HepG2 (cell line): ENCODE data around the gene ADM. TPM values are rescaled to one million over a fixed set of nuclear protein-coding genes. Genes with fewer than 3 reads are reported as not detected.

ENCODE experiments used
- ARNT2 ChIP-seq: sonication (generic); formaldehyde crosslinking; IDR thresholded peaks from 2 replicates; pipeline ENCODE4 v1.8.0; 2022; ENCODE audit warnings: mild to moderate bottlenecking, low read depth, missing genetic modification reagents, moderate library complexity
- DR1 ChIP-seq: sonication (generic); formaldehyde crosslinking; IDR thresholded peaks from 2 replicates; pipeline ENCODE4 v1.8.0; 2021; ENCODE audit warnings: mild to moderate bottlenecking, missing genetic modification reagents, inconsistent platforms
- FLYWCH1 ChIP-seq: sonication (generic); formaldehyde crosslinking; IDR thresholded peaks from 2 replicates; pipeline ENCODE4 v1.8.1; 2023; ENCODE audit warnings: mild to moderate bottlenecking, missing genetic modification reagents
- GATAD1 ChIP-seq: IDR thresholded peaks from 2 replicates; pipeline ENCODE4 v1.6.1; 2016; ENCODE audit warnings: missing genetic modification reagents, missing compliant biosample characterization
- GTF2F1 ChIP-seq: fragments of 150-350 bp; IDR thresholded peaks from 2 replicates; pipeline ENCODE4 v1.6.1; 2014; ENCODE audit warnings: low read length
- IRX3 ChIP-seq: sonication (generic); formaldehyde crosslinking; IDR thresholded peaks from 2 replicates; pipeline ENCODE4 v1.8.1; 2023; ENCODE audit warnings: mild to moderate bottlenecking, low read depth, missing genetic modification reagents, borderline replicate concordance
- KMT2B ChIP-seq: IDR thresholded peaks from 2 replicates; pipeline ENCODE4 v1.6.1; 2016; ENCODE audit warnings: missing genetic modification reagents, missing compliant biosample characterization
- LCORL ChIP-seq, 2 experiments: fragments of 450-650 bp in 1 of 2; sonication (generic) in 1 of 2; formaldehyde crosslinking in 1 of 2; IDR thresholded peaks; 2 replicates each; pipeline versions ENCODE4 v1.5.0 to v1.6.1; 2017 to 2020; ENCODE audit warnings: antibody characterized with exemption in 1 of 2, missing genetic modification reagents in 1 of 2
- MAFG ChIP-seq: sonication (generic); formaldehyde crosslinking; IDR thresholded peaks from 2 replicates; pipeline ENCODE4 v1.5.1; 2020; ENCODE audit warnings: mild to moderate bottlenecking, missing genetic modification reagents
- MIER3 ChIP-seq: IDR thresholded peaks from 2 replicates; pipeline ENCODE4 v1.6.1; 2016; ENCODE audit warnings: missing compliant biosample characterization, borderline replicate concordance
- NKX3-1 ChIP-seq: sonication (generic); formaldehyde crosslinking; IDR thresholded peaks from 2 replicates; pipeline ENCODE4 v1.5.0; 2020; ENCODE audit warnings: missing genetic modification reagents
- PHF8 ChIP-seq: sonication (generic); formaldehyde crosslinking; IDR thresholded peaks from 2 replicates; pipeline ENCODE4 v1.5.0; 2020; ENCODE audit warnings: missing genetic modification reagents
- SMAD1 ChIP-seq: sonication (generic); formaldehyde crosslinking; IDR thresholded peaks from 2 replicates; pipeline ENCODE4 v1.4.0; 2020; ENCODE audit warnings: missing genetic modification reagents, low read depth, mild to moderate bottlenecking, borderline replicate concordance
- SP5 ChIP-seq: IDR thresholded peaks from 2 replicates; pipeline ENCODE4 v1.6.1; 2016; ENCODE audit warnings: low read depth, borderline replicate concordance
- STAG1 ChIP-seq: sonication (generic); formaldehyde crosslinking; IDR thresholded peaks from 2 replicates; pipeline ENCODE4 v1.4.0; 2020; ENCODE audit warnings: missing genetic modification reagents
- TBX3 ChIP-seq: fragments of 450-650 bp; IDR thresholded peaks from 2 replicates; pipeline ENCODE4 v1.6.1; 2017; ENCODE audit warnings: antibody characterized with exemption, mild to moderate bottlenecking, inconsistent platforms, borderline replicate concordance
- TMF1 ChIP-seq: sonication (generic); formaldehyde crosslinking; IDR thresholded peaks from 2 replicates; pipeline ENCODE4 v1.8.1; 2022; ENCODE audit warnings: low read depth, missing genetic modification reagents
- ZFAT ChIP-seq: sonication (generic); formaldehyde crosslinking; conservative IDR thresholded peaks from 2 replicates; pipeline ENCODE4 v1.8.1; 2023; ENCODE audit warnings: missing genetic modification reagents, inconsistent platforms
- ZNF207 ChIP-seq: fragments of 450-650 bp; IDR thresholded peaks from 2 replicates; pipeline ENCODE4 v1.6.1; 2016; ENCODE audit warnings: antibody characterized with exemption, borderline replicate concordance
- ZNF264 ChIP-seq: sonication (generic); formaldehyde crosslinking; IDR thresholded peaks from 2 replicates; pipeline ENCODE4 v1.4.0; 2020; ENCODE audit warnings: missing genetic modification reagents
- ZNF329 ChIP-seq: sonication (generic); formaldehyde crosslinking; IDR thresholded peaks from 2 replicates; pipeline ENCODE4 v1.9.0; 2021; ENCODE audit warnings: low read depth, mild to moderate bottlenecking, missing genetic modification reagents
- ZNF383 ChIP-seq: sonication (generic); formaldehyde crosslinking; IDR thresholded peaks from 2 replicates; pipeline ENCODE4 v1.4.0; 2020; ENCODE audit warnings: missing genetic modification reagents, mild to moderate bottlenecking, borderline replicate concordance
- ZNF773 ChIP-seq: sonication (generic); formaldehyde crosslinking; IDR thresholded peaks from 2 replicates; pipeline ENCODE4 v1.4.0; 2020; ENCODE audit warnings: missing genetic modification reagents, borderline replicate concordance
- ZSCAN12 ChIP-seq: sonication (generic); formaldehyde crosslinking; IDR thresholded peaks from 2 replicates; pipeline ENCODE4 v1.9.0; 2021; ENCODE audit warnings: mild to moderate bottlenecking, missing genetic modification reagents
- ZSCAN21 ChIP-seq: sonication (generic); formaldehyde crosslinking; IDR thresholded peaks from 2 replicates; pipeline ENCODE4 v1.8.0; 2022; ENCODE audit warnings: mild to moderate bottlenecking, missing genetic modification reagents, moderate library complexity, borderline replicate concordance
- ZSCAN25 ChIP-seq: sonication (generic); formaldehyde crosslinking; IDR thresholded peaks from 2 replicates; pipeline ENCODE4 v1.8.0; 2022; ENCODE audit warnings: mild to moderate bottlenecking, missing genetic modification reagents
- polyA plus RNA-seq, 8 experiments: library from polyadenylated mRNA; depleted of rRNA in 3 of 8; stranded (reverse) in 7 of 8; unstranded in 1 of 8; fragments of >200 nt; fragmentation: Illumina TruSeq in 4 of 8; extraction: Trizol in 4 of 8; gene quantifications; 2 replicates each; pipeline versions ENCODE4 v1.2.1 to v1.2.3, GENCODE V29; 2011 to 2016; ENCODE audit warnings: low read depth in 4 of 8, missing spikeins in 1 of 8, mixed read lengths in 1 of 8; ENCODE audit not compliant: insufficient read depth in 1 of 8
- total RNA-seq, 5 experiments: library from RNA; depleted of rRNA; stranded (reverse); fragments of >200 nt; fragmentation: Illumina TruSeq; extraction: Trizol; gene quantifications; 2 replicates each; pipeline ENCODE4 v1.2.3, GENCODE V29; 2016; ENCODE audit warnings: low read depth in 1 of 5
- TF ChIP-seq, protein P1 (sequence below): sonication (generic); formaldehyde crosslinking; IDR thresholded peaks from 2 replicates; pipeline ENCODE4 v1.4.0; 2020; ENCODE audit warnings: missing genetic modification reagents
- TF ChIP-seq, protein P2 (sequence below): sonication (generic); formaldehyde crosslinking; conservative IDR thresholded peaks from 2 replicates; pipeline ENCODE4 v1.4.0; 2020; ENCODE audit warnings: missing genetic modification reagents
- TF ChIP-seq, protein P3 (sequence below): sonication (generic); formaldehyde crosslinking; IDR thresholded peaks from 2 replicates; pipeline ENCODE4 v1.5.0; 2020; ENCODE audit warnings: missing genetic modification reagents

Gene ADM
- total and polyA plus RNA-seq, 2 of the 13 experiments (the other 11 are each of a cell fraction or from before 2014, with no cell fraction given) = 10.7 to 26.1 TPM

DNA sequence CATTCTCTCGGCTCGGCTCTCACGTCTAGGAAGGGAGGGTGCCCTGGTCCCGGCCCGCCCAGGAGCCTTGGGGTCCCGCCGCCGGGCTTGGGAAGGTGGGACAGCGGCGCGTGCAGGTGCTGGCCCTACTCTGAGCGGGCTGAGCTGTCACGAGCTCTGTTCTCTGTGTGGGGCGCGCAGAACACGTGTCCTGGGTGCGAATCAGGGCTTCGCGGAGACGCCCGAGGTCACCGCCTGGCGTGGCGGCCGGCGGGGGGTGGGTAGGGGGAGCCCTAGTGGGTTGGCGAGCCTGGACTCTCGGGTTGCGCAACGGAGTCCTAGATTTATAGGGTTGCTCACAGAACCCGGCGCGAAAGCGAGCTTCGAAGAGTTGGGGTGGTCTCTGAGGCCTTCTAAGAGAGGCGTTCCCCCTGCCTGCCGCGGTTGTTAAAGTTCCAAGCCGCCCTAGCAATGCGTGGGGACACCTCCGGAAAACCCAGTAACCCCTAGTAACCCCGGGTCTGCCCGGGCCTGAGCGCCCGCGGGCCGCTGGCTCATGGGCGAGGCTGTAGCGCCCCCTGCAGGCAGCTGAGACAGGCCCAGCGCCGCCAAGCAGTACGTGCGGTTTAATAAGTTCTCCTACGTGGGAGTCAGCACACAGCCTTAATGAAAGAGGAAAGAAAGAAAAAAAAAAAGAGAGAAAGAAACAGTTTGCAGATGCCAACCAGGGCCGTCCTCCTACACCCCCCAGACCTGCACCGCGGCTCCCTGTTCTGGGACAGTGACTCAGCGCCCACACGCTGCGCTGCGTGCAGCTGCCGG is 2.7 kb downstream of the ADM start (continued):
- TF ChIP-seq, protein P1, sequence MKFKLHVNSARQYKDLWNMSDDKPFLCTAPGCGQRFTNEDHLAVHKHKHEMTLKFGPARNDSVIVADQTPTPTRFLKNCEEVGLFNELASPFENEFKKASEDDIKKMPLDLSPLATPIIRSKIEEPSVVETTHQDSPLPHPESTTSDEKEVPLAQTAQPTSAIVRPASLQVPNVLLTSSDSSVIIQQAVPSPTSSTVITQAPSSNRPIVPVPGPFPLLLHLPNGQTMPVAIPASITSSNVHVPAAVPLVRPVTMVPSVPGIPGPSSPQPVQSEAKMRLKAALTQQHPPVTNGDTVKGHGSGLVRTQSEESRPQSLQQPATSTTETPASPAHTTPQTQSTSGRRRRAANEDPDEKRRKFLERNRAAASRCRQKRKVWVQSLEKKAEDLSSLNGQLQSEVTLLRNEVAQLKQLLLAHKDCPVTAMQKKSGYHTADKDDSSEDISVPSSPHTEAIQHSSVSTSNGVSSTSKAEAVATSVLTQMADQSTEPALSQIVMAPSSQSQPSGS (CRISPR knock-in tag) = no peak
- TF ChIP-seq ZNF383 = no peak
- TF ChIP-seq, protein P2, sequence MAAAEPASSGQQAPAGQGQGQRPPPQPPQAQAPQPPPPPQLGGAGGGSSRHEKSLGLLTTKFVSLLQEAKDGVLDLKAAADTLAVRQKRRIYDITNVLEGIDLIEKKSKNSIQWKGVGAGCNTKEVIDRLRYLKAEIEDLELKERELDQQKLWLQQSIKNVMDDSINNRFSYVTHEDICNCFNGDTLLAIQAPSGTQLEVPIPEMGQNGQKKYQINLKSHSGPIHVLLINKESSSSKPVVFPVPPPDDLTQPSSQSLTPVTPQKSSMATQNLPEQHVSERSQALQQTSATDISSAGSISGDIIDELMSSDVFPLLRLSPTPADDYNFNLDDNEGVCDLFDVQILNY (CRISPR knock-in tag) = 0 out of 2 replicates have a peak, but pooled peaks have one; percentile 18
- TF ChIP-seq DR1 (CRISPR knock-in tag) = no peak
- TF ChIP-seq FLYWCH1 (CRISPR knock-in tag) = no peak
- TF ChIP-seq ZNF264 (CRISPR knock-in tag) = no peak
- TF ChIP-seq ZSCAN25 = peak; percentile 49; the same call in 1 of the 2 replicates
- TF ChIP-seq LCORL (IDR thresholded peaks at IDR 0.05) = no peak
- TF ChIP-seq LCORL (CRISPR knock-in tag; IDR thresholded peaks at IDR 0.05) = peak; percentile 58
- no peak; the same call in 1 of the 2 replicates for TF ChIP-seq SMAD1 (CRISPR knock-in tag)
- TF ChIP-seq IRX3 (CRISPR knock-in tag) = 0 out of 2 replicates have a peak, but pooled peaks have one; percentile 36
- TF ChIP-seq SP5 (CRISPR knock-in tag) = peak; percentile 30; the same call in 1 of the 2 replicates
- TF ChIP-seq ZSCAN21 (CRISPR knock-in tag) = no peak
- peak; percentile 39; the same call in 1 of the 2 replicates for TF ChIP-seq KMT2B (CRISPR knock-in tag)
- no peak for TF ChIP-seq GTF2F1
- no peak for TF ChIP-seq TMF1 (CRISPR knock-in tag)
- no peak for TF ChIP-seq ZSCAN12 (CRISPR knock-in tag)
- no peak for TF ChIP-seq NKX3-1 (CRISPR knock-in tag)
- TF ChIP-seq ARNT2 (CRISPR knock-in tag) = no peak
- TF ChIP-seq TBX3 = no peak
- TF ChIP-seq ZFAT (CRISPR knock-in tag) = no peak
- TF ChIP-seq ZNF207 = no peak
- TF ChIP-seq ZNF773 (CRISPR knock-in tag) = no peak
- peak; percentile 52 for TF ChIP-seq PHF8
- TF ChIP-seq ZNF329 (CRISPR knock-in tag) = no peak
- TF ChIP-seq MIER3 = no peak
- TF ChIP-seq, protein P3, sequence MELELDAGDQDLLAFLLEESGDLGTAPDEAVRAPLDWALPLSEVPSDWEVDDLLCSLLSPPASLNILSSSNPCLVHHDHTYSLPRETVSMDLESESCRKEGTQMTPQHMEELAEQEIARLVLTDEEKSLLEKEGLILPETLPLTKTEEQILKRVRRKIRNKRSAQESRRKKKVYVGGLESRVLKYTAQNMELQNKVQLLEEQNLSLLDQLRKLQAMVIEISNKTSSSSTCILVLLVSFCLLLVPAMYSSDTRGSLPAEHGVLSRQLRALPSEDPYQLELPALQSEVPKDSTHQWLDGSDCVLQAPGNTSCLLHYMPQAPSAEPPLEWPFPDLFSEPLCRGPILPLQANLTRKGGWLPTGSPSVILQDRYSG (CRISPR knock-in tag) = no peak
- peak; percentile 83 for TF ChIP-seq STAG1 (CRISPR knock-in tag)
- TF ChIP-seq MAFG = peak; percentile 85; the same call in 1 of the 2 replicates
- 0 out of 2 replicates have a peak, but pooled peaks have one; percentile 46 for TF ChIP-seq GATAD1
